Measurements from ENCODE around the gene PFKFB2.
A peak's percentile ranks its signal among the peaks of the same experiment; 100 is the strongest.
"Not testable (repeated sequence)": the region's sequence is repeated elsewhere in the genome, so short reads cannot be mapped to it uniquely, and the experiment has no call there.

The PFKFB2 gene

GRCh38 chr1:207040181-207040533, 12.9 kb upstream of the PFKFB2 start:
- no peak for ATAC-seq (replicated peaks)
- no peak for DNase-seq
- Mint-ChIP-seq H3K27ac (no peak overlapping the region), H3K4me3 (no peak overlapping the region), H3K27me3 (peaks cover 5% of the 10 kb centered on the region in 2 donors), H3K36me3 (peaks cover 9 to 14% of the 10 kb centered on the region in 2 donors), H3K9me3 (no peaks in the 10 kb centered on the region), H3K4me1 (peaks cover 0 to 4% of the 10 kb centered on the region in 2 donors)

- ATAC-seq (replicated peaks); H3K4me1 Mint-ChIP-seq; DNase-seq; H3K4me3 Mint-ChIP-seq; H3K27ac Mint-ChIP-seq; H3K27me3 Mint-ChIP-seq; H3K9me3 Mint-ChIP-seq: not testable (repeated sequence)
- H3K36me3 Mint-ChIP-seq, result peaks cover 9 to 19% of the 10 kb centered on the region in 2 donors
Observed at GRCh38 chr1:207041397-207041796, 11.7 kb upstream of the PFKFB2 start.

GRCh38 chr1:207045453-207045852, 7.6 kb upstream of the PFKFB2 start:
- H3K27me3 Mint-ChIP-seq, result no peaks in the 10 kb centered on the region

GRCh38 chr1:207047505-207047904, 5.6 kb upstream of the PFKFB2 start:
- H3K27ac Mint-ChIP-seq, result no peak overlapping the region
- DNase-seq, result no peak
- H3K27me3 Mint-ChIP-seq, result no peaks in the 10 kb centered on the region
- no peak for ATAC-seq (replicated peaks)
- peaks cover 14 to 32% of the 10 kb centered on the region in 2 donors for H3K4me1 Mint-ChIP-seq
- peaks cover 8 to 17% of the 10 kb centered on the region in 2 donors for H3K36me3 Mint-ChIP-seq
- no peak overlapping the region for H3K4me3 Mint-ChIP-seq
- H3K9me3 Mint-ChIP-seq, result no peaks in the 10 kb centered on the region

More at GRCh38 chr1:207045453-207045852, 7.6 kb upstream of the PFKFB2 start:
- H3K36me3 Mint-ChIP-seq, result peaks cover 11 to 23% of the 10 kb centered on the region in 2 donors
- no peaks in the 10 kb centered on the region for H3K9me3 Mint-ChIP-seq
- peaks cover 8 to 22% of the 10 kb centered on the region in 2 donors for H3K4me1 Mint-ChIP-seq
- ATAC-seq (replicated peaks) (no peak), DNase-seq (no peak)
- H3K4me3 Mint-ChIP-seq, result no peak overlapping the region
- H3K27ac Mint-ChIP-seq, result no peak overlapping the region

GRCh38 chr1:207048041-207048440, 5.0 kb upstream of the PFKFB2 start:
- Mint-ChIP-seq H3K4me1 (peaks cover 14 to 35% of the 10 kb centered on the region in 2 donors), H3K27me3 (no peaks in the 10 kb centered on the region)

GRCh38 chr1:207049054-207049453, 4.0 kb upstream of the PFKFB2 start:
- H3K27me3 Mint-ChIP-seq, result no peaks in the 10 kb centered on the region
- H3K4me3 Mint-ChIP-seq, result no peak overlapping the region
- no peak overlapping the region for H3K27ac Mint-ChIP-seq
- peaks cover 21 to 43% of the 10 kb centered on the region in 2 donors for H3K4me1 Mint-ChIP-seq
- DNase-seq, result no peak
- no peaks in the 10 kb centered on the region for H3K9me3 Mint-ChIP-seq
- H3K36me3 Mint-ChIP-seq, result peaks cover 8 to 16% of the 10 kb centered on the region in 2 donors
- ATAC-seq (replicated peaks), result no peak

More at GRCh38 chr1:207048041-207048440, 5.0 kb upstream of the PFKFB2 start:
- ATAC-seq (replicated peaks) (no peak), DNase-seq (no peak)
- peaks cover 8 to 13% of the 10 kb centered on the region in 2 donors for H3K36me3 Mint-ChIP-seq
- H3K27ac Mint-ChIP-seq, result no peak overlapping the region
- no peaks in the 10 kb centered on the region for H3K9me3 Mint-ChIP-seq
- H3K4me3 Mint-ChIP-seq, result no peak overlapping the region

- Mint-ChIP-seq H3K27me3 (no peaks in the 10 kb centered on the region), H3K9me3 (no peaks in the 10 kb centered on the region), H3K4me1 (peaks cover 24 to 48% of the 10 kb centered on the region in 2 donors), H3K27ac (no peak overlapping the region), H3K36me3 (peaks cover 6 to 16% of the 10 kb centered on the region in 2 donors), H3K4me3 (peak overlapping the region in 1 of 2 donors; percentile 86)
- DNase-seq (no peak), ATAC-seq (replicated peaks) (no peak)
Observed at GRCh38 chr1:207049514-207049913, 3.6 kb upstream of the PFKFB2 start.

- ATAC-seq (replicated peaks) (peak; percentile 21 to 26), DNase-seq (no peak)
- Mint-ChIP-seq H3K27ac (peak overlapping the region; percentile 92), H3K9me3 (no peaks in the 10 kb centered on the region), H3K4me1 (peaks cover 29 to 52% of the 10 kb centered on the region in 2 donors), H3K27me3 (no peaks in the 10 kb centered on the region), H3K36me3 (peaks cover 3 to 13% of the 10 kb centered on the region in 2 donors), H3K4me3 (peak overlapping the region; percentile 86 to 92)
Observed at GRCh38 chr1:207049974-207050391, 3.1 kb upstream of the PFKFB2 start.

GRCh38 chr1:207050480-207051190, 2.4 kb upstream of the PFKFB2 start:
- Mint-ChIP-seq H3K27ac (peak overlapping the region; percentile 92), H3K36me3 (peaks cover 3 to 11% of the 10 kb centered on the region in 2 donors), H3K27me3 (no peaks in the 10 kb centered on the region), H3K9me3 (no peaks in the 10 kb centered on the region), H3K4me3 (peak overlapping the region; percentile 86 to 92), H3K4me1 (peaks cover 30 to 53% of the 10 kb centered on the region in 2 donors)
- DNase-seq, result peak; percentile 86
- ATAC-seq (replicated peaks), result peak; percentile 49 to 55

GRCh38 chr1:207051191-207051943, 1.7 kb upstream of the PFKFB2 start, which contains the start of gene YOD1:
TSS of gene YOD1 (minus strand) at chr1:207051208. CDS start at chr1:207051030, 178 bp downstream.
- H3K4me1 Mint-ChIP-seq, result peaks cover 30 to 50% of the 10 kb centered on the region in 2 donors
- H3K27me3 Mint-ChIP-seq, result no peaks in the 10 kb centered on the region
- H3K27ac Mint-ChIP-seq, result peak within 1 kb of the TSS; percentile 92
- peaks cover 3 to 8% of the 10 kb centered on the region in 2 donors for H3K36me3 Mint-ChIP-seq
- no peaks in the 10 kb centered on the region for H3K9me3 Mint-ChIP-seq
- peak within 1 kb of the TSS; percentile 86 to 94 for H3K4me3 Mint-ChIP-seq
- ATAC-seq (replicated peaks), result no peak
- no peak for DNase-seq

GRCh38 chr1:207054491-207054890, 1.4 kb downstream of the PFKFB2 start:
- DNase-seq (no peak), ATAC-seq (replicated peaks) (peak; percentile 15 to 32)
- Mint-ChIP-seq H3K4me1 (peaks cover 27 to 49% of the 10 kb centered on the region in 2 donors), H3K36me3 (peaks cover 6 to 8% of the 10 kb centered on the region in 2 donors), H3K27me3 (no peaks in the 10 kb centered on the region), H3K9me3 (no peaks in the 10 kb centered on the region), H3K4me3 (peak overlapping the region; percentile 86 to 94), H3K27ac (peak overlapping the region; percentile 26)

- H3K4me1 Mint-ChIP-seq, result peaks cover 25 to 47% of the 10 kb centered on the region in 2 donors
Observed at GRCh38 chr1:207055386-207056001, 2.4 kb downstream of the PFKFB2 start.

GRCh38 chr1:207056673-207057072, 3.6 kb downstream of the PFKFB2 start:
- H3K36me3 Mint-ChIP-seq, result peaks cover 14 to 18% of the 10 kb centered on the region in 2 donors
- H3K4me1 Mint-ChIP-seq, result peaks cover 20 to 38% of the 10 kb centered on the region in 2 donors
- H3K27me3 Mint-ChIP-seq, result no peaks in the 10 kb centered on the region
- no peak for ATAC-seq (replicated peaks)
- no peak overlapping the region for H3K27ac Mint-ChIP-seq
- DNase-seq, result no peak
- no peak overlapping the region for H3K4me3 Mint-ChIP-seq
- H3K9me3 Mint-ChIP-seq, result no peaks in the 10 kb centered on the region

More at GRCh38 chr1:207055386-207056001, 2.4 kb downstream of the PFKFB2 start:
- Mint-ChIP-seq H3K9me3 (no peaks in the 10 kb centered on the region), H3K4me3 (no peak overlapping the region), H3K36me3 (peaks cover 8 to 13% of the 10 kb centered on the region in 2 donors), H3K27ac (no peak overlapping the region), H3K27me3 (no peaks in the 10 kb centered on the region)
- no peak for ATAC-seq (replicated peaks)
- no peak for DNase-seq

- H3K27ac Mint-ChIP-seq, result no peak overlapping the region
- peaks cover 16 to 32% of the 10 kb centered on the region in 2 donors for H3K4me1 Mint-ChIP-seq
- peaks cover 23 to 29% of the 10 kb centered on the region in 2 donors for H3K36me3 Mint-ChIP-seq
- no peak for DNase-seq
- no peaks in the 10 kb centered on the region for H3K9me3 Mint-ChIP-seq
- no peak for ATAC-seq (replicated peaks)
- H3K4me3 Mint-ChIP-seq, result no peak overlapping the region
- no peaks in the 10 kb centered on the region for H3K27me3 Mint-ChIP-seq
Observed at GRCh38 chr1:207058252-207058651, 5.2 kb downstream of the PFKFB2 start.

All from stimulated activated naive B cell treated with anti-CD40 and anti-IgM and Interleukin-4, amounts not matched to agents 10 μg/mL and 1 μg/mL and 100 μg/mL, for 72 hours (primary cell).